ENCODE results near the gene FBXO44.

DNA sequence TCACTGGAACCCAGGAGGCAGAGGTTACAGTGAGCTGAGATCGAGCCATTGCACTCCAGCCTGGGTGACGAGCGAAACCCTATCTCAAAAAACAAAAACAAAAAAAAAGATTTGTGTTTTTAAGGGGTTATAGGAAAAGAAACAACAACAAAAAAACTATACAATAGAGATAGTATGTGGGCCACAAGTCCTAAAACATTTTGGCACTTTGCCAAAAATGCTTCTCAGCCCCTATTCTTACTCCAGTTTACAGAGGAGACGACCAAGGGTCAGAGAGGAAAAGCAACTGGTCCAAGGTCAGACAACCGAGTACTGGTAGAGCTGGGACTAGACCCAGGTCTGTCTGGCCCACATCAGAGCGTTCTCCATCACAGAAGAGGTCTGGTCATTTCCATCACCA is 3.0 kb downstream of the FBXO44 start:
- TF ChIP-seq, protein P1, sequence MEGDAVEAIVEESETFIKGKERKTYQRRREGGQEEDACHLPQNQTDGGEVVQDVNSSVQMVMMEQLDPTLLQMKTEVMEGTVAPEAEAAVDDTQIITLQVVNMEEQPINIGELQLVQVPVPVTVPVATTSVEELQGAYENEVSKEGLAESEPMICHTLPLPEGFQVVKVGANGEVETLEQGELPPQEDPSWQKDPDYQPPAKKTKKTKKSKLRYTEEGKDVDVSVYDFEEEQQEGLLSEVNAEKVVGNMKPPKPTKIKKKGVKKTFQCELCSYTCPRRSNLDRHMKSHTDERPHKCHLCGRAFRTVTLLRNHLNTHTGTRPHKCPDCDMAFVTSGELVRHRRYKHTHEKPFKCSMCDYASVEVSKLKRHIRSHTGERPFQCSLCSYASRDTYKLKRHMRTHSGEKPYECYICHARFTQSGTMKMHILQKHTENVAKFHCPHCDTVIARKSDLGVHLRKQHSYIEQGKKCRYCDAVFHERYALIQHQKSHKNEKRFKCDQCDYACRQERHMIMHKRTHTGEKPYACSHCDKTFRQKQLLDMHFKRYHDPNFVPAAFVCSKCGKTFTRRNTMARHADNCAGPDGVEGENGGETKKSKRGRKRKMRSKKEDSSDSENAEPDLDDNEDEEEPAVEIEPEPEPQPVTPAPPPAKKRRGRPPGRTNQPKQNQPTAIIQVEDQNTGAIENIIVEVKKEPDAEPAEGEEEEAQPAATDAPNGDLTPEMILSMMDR (IDR thresholded peaks at IDR 0.05) = no peak
- TF ChIP-seq POLR2A (IDR thresholded peaks at IDR 0.05) (no peak), POLR2AphosphoS5 (IDR thresholded peaks at IDR 0.05) (no peak)
